HG02623 (cell line): ENCODE measurements around the gene REEP1.
A peak's percentile ranks its signal among the peaks of the same experiment; 100 is the strongest.
"Not testable (repeated sequence)": the region's sequence is repeated elsewhere in the genome, so short reads cannot be mapped to it uniquely, and the experiment has no call there.

Experiments
- ATAC-seq: cut with Tn5 transposase; IDR thresholded peaks from one replicate; pipeline ENCODE4 v1.9.1; 2021; ENCODE audit warnings: moderate library complexity; ENCODE audit not compliant: unreplicated experiment

The REEP1 gene

DNA sequence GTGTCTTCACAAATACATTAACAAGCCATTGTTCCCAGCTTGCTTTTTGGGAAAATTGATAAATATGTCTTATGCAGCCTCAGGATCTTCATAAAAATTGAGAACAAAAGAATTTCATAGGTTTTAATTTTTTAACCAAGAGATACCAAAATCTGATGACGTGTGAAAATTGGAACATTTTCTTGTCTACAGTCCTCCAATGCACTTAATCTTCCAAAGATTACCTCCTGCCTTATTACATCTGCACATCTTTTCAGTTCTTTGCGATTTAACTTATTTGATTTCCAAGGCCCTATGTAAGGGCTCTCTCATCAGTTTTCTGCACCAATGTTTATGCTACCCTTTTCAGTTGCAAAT, 135.1 kb downstream of the REEP1 start:
- no peak for ATAC-seq

DNA sequence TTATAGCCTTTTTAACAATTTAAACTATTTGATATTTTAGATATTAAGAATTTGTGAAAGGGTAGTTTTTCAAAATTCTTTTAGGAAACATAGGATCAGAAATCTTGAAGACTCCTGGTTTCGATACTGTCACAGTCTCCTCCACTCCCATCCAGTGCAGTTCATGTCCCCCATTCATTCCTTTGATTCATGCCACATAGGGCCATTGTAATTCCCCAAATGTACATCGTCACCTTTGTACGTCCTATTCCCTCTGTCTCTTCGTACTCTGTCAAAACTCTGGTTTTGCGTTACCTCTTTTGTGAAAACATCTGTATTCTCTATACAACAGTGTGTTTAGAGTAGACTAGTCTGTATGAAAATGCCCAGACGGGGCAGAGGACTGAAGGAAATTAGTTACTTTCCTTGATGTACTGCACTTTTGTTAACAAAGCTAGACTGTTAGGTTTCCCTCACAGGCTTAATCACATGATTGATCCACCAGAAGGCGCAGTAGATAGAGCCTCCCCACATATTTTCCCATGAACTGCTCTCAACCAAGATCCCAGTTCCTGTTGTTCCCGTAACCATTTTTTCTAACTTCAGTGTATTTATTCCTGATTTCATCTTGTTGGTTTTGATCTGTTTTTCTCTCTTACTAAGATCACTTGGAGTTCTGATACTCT, 135.6 kb downstream of the REEP1 start:
- ATAC-seq, result no peak

DNA sequence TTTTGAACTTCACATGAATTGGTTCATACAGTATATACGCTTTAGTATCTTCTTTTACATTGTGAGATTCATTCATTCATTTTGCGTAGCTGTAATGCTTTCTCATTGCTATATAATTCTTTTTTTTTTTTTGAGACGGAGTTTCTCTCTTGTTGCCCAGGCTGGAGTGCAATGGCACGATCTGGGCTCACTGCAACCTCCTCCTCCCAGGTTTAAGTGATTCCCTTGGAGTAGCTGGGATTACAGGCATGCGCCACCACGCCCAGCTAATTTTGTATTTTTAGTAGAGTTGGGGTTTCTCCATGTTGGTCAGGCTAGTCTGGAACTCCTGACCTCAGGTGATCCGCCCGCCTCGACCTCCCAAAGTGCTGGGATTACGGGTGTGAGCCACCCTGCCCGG, 136.9 kb downstream of the REEP1 start:
- ATAC-seq, result not testable (repeated sequence)

DNA sequence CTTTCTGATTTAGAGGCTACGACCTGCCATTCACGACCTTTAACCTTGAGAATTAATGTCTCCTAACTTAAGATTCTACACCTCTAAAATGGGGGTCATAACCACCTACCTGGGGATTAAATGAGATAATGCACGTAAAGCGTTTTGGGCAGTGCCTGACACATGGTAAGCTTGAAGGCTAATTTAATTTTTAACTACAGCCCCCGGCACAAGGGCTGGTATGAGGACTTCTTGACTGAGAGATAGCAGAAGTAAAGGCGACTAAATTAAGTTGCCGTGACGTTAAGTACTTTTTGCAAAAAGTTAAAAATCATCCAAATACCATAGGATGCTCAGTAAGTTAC, 137.6 kb downstream of the REEP1 start:
- no peak for ATAC-seq

DNA sequence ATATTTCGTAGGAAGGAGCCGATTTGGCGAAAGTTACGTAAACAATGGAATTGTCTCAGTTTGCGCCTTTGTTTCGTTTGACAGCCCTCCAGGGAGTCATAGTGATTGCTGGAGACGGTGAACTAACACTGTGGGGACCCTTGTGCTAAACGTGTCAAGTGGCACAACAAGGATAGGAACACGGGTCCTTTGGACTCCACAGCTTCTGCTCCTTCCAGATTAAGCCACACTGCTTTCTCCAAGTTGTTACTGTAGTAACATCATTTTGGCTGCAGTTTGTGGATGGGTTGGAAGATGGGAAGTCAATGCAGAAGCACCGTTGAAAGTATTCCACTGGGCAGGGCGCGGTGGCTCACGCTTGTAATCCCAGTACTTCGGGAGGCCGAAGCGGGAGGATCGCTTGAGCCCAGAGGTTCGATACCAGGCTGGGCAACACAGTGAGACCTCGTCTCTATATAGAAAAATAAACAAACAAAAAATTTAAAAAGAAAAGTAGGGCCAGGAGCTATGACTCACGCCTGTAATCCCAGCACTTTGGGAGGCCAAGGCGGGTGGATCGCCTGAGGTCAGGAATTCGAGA, 141.5 kb downstream of the REEP1 start:
- ATAC-seq, result no peak

DNA sequence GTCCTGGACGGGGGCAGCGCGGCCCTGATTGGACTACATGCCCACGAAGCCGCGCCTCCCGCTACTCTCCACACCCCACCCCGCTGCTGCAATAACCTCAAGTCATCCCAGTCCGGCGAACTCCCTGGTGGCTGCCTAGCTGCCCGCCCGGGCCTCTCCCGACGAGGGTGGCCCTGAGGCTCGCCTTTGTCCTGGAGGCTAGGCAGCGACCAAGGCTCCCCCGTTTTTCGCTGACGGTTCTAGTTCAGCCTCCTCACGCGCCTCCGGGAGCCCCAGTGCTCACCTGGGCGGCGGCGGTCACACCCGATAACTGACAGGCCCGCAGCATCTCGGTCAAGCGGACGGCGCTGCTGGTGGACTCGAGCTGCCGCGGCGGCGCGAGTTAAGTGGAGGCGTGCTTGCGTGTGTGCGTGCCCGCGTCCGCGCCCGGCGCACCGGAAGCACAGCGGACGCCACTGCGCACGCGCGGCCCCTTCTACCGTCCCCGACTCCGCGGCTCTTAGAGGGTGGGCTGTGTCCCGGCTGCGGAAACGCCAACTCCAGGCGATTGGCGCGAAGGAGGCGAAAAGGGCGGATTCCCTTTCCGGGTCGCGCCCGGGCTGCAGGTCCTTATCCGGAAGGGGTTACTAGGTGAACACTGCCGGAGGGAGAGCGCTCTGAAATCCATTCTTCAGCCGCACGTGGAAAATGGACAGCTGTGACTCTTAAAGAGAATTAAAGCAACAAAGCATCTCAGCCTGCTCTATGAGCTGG, 142.2 kb downstream of the REEP1 start, which contains the start of gene IMMT:
Gene IMMT, minus strand, starts transcription at position 408 of the 753 bp plus-strand sequence. Its CDS starts 80 bp downstream, at position 328.
- ATAC-seq, result peak; percentile 80

DNA sequence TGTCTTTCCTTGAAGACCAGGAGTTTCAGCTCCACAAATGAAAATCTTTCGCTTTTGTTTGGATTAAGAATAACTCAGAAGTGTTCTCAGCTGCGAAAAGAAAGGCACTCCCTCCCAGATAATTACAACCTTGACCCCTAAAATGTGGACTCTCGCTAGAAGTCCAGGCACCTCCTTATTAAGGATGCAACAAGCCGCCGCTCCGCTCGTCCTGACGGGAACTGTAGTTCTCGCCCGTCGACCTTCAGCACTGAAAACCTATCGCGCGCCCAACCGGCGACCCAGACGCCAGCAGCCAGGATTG, 142.7 kb downstream of the REEP1 start:
- no peak for ATAC-seq

DNA sequence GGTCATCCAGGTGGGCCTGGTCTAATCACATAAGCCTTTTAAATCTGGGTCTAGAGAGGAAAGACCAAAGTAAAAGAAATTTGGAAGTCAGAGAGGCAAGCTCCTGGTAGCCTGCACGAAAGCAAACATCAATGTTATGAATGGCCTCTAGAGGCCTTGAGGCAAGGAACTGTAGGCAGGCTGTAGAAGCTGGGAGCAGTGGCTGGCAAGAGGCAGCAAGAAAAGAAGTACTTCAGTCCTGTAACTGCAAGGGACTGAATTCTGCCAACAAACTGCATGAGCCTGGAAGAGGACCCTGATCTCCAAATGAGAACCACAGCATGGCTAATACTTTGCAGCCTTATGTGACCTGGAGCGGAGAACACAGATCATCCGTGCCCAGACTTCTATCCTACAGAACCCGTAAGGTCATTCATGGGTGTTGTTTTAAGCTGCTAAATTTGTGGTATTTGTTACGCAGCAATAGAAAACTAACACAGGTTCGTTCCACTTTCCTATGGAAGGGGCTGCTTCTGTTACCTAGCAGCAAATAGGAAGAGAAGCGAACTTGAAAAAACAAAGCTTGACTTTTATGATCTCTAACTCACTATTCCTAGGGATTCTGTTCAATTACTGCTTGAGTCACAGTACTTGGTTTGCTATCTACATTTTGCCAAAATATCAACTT, 143.4 kb downstream of the REEP1 start:
- no peak for ATAC-seq

DNA sequence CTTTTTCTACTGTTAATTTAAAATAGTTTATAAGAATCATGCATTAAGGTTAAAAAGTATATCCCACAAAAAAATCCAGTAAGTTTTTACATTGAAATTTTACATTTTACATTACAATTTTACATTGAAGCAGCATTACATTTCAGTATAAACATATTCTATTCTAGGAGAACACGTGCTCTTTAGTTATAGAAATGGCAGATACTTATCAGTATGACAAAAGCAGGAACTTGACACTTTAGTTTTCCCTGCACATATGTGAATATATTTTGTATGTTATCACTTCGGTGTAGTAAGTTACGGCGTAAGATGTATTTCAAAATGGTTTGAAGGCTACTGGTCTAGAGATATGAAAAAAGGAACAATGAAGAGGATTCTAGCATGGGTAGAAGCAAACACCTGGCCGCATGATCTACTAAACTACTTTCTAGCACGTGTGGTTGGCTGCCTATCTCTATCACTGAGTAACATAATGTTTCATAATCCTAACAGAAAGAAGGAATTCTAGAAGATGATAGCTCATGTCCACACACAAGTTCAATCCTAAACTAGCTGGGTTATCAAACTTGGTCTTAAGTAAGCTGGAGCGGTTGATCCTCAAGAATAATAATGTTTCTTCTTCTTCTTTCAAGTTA, 147.5 kb downstream of the REEP1 start:
- no peak for ATAC-seq

DNA sequence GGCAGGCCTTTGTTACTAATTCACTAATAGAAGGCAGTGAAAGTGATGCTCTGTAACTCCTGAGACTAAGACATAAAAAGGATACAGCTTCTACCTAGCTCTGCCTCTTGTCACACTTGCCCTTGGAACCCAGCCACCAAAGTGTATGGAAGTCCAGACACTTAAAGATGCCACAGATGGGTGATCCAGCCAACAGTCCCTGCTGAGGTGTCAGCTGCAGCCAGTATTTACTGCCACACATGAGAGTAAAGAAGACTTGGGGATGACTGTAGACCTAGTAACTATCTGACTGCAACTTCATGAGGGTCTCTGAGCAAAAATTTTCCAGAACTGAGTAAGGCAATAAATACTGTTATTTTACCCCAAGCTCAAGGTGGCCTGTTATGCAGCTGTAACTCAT, 151.0 kb downstream of the REEP1 start:
- ATAC-seq, result no peak

DNA sequence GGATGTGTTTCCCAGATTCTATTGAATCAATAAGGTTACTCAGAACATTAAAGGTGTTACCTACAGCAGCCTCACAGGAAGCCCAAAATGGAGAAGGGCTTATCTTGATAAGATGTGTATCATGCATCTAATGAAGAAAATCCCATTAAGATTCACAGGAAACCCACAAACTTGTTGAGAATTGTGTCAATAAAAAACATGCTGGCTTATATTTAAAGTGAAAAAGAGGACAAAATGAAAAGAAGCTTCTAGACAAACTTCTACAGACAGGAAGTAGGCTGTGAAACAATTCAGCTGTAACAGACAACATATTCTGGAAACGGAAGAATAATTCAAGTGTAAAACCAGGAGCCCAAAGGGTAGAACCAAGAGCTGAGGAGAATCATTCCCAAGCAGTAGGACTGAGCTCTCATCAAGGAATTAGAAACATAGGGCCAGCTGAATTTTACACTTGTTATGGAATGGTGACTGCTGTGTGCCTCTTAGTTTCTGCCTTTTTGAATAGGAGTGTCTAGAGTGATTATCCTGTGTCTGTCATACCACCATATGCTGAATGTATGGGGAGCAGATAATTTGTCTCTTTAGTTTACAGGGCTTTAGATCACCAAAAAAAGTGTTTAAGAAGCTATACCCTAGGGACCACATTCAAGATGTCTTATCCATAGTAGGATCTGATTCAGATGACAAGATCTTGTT, 151.8 kb downstream of the REEP1 start:
- no peak for ATAC-seq

DNA sequence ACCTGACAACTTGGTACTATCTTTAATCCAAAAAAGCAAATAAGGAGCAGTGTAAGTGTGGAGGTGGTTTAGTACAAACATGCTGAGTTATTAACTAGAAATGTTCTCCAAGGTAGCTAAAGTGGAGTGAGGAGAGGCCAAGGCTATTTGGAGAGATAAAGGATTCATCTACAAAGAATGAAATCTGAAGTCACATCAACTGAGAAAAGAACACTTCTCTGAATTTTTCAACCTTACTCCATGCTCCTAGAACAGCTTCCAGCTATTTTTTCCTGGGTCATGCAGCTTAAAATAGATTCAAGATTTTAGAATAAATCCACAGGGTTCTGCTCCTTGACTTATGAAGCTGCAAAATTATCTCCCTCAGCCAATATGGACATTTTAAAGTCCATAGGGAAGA, 160.8 kb downstream of the REEP1 start:
- ATAC-seq, result no peak

DNA sequence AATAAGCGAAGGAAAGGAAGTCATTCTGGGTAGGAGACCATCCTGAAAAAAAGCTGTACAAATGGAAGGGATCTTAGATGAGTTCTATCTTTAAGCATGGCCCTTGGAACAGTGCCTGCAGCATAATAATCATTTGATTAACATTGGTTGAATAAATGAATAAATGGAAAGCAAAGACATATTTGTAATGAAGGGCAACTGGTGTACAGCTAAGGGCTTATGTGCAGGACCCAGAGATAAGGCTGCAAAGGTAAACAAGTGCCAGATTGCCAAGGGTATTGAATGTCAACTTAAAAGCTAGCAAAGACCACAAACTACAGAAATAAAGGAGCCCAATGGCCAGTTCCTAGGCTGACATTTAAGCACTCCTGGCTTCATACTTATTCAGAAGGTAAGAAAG, 161.6 kb downstream of the REEP1 start:
- no peak for ATAC-seq

DNA sequence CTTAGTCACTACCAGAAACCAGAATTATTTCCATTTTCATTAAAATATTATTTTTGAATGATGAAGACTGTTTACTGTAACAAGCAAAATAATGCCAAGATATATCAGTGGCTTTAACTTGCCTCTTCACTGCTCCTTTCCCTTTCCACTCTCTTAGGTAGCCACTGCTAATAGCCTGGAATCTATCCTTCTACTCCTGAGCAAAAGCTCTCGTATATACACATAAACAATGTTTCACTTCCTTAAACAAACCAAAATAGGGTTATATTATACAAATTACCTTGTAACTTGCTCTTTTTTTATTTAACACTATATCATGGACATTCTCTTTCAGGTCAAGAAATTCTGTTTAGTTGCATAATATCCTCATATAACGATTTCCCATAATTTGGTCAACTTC, 163.0 kb downstream of the REEP1 start:
- no peak for ATAC-seq

DNA sequence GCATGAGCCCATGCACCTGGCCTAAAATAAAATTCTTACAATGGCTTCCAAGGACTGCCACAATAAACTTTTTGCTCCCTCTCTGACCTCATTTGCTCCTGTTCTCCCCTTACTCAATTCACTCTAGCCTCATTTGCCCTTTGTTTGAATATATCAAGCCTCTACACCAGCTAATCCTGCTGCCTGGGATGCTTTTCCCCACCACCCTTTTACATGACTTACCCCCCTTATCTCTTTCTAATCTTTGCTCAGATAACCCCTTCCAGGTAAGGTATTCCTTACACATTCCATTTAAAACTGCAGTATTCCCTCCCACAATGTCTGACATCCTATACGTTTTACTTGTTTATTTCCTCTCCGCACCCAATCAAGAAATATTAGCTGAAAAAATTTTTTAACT, 164.8 kb downstream of the REEP1 start:
- no peak for ATAC-seq

DNA sequence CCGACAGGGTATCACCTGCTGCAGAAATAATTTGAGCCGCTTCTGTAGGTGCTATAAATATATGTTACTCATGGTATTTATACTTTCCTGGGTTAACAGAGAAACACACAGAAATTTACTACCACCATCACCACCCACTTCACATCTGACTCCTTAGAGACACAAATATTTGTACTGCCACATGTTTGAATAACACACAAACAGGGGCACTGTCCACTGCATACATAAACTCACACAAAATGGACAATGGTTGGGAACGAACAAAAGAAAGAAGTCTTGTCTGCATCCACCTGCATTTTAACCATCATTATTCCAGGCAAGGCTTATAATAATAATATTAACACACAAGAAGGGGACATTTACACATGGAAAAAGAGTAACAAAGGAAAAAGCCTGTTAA, 166.1 kb downstream of the REEP1 start:
- ATAC-seq, result no peak

DNA sequence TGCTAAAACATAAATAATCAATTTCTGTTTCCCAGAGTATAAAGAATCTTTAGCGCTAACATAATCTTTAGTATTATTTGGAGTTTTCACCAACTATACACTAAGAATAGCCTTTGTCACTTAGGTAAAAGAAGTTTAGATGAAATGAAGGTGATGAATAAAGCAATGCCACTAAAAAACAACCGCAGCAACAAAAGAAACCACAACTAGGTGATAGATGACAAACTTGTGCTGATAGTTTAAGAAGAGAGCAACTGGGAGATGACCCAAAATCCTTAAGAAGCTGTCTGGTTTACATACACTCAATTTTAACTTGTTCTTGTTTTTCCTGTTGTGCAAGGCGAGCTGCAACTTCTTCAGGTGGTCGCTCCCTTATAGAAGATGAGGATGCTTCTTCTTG, 167.0 kb downstream of the REEP1 start:
- ATAC-seq, result no peak
